Measurements from ENCODE around the gene KRT82.
"Not testable (repeated sequence)": the region's sequence is repeated elsewhere in the genome, so short reads cannot be mapped to it uniquely, and the experiment has no call there.

The KRT82 gene

DNA sequence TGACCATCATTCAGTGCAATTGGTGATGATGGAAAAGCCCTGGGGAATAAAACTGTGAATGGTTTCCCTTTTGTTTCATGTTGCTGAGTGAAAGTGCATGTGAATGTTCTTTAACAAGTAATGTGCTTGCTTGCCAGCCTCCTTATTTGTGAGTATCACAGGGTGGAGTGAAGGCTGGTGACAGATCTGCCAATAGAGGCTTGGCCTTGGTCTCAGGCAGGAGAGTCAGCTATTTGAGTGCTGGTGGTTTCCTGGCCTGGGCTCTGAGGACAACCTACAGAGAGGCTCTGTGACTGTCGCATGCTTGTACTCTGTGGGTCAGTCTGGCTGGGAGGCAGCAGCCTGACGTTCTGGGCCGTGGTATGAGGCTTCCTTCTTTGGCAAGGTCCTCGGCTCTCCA, 59.5 kb downstream of the KRT82 start:
- DNase-seq = peak in 25 of 56 donors; percentile 3 to 63 (median 31)

DNA sequence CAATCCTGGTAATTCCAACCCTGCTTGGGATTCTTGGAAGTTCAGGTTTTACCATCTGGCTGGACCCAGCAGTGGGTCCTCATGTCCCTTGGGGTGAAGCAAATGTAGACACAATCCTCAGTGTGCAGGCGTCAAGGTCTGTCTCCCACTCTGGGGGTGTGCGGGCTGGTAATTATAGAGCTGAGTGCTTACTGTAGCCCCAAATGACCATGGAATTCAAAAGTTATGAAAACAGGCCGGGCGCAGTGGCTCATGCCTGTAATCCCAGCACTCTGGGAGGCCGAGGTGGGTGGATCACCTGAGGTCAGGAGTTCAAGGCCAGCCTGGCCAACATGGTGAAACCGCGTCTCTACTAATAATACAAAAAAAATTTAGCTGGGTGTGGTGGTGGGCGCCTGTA, 61.1 kb downstream of the KRT82 start:
- DNase-seq = not testable (repeated sequence)

- DNase-seq = no peak
These were observed 62.0 kb downstream of the KRT82 start for GRCh38 chr12:52344111-52344510.
